ENCODE measurements around the gene KMT2C.
"Not testable (repeated sequence)": the region's sequence is repeated elsewhere in the genome, so short reads cannot be mapped to it uniquely, and the experiment has no call there.

DNA sequence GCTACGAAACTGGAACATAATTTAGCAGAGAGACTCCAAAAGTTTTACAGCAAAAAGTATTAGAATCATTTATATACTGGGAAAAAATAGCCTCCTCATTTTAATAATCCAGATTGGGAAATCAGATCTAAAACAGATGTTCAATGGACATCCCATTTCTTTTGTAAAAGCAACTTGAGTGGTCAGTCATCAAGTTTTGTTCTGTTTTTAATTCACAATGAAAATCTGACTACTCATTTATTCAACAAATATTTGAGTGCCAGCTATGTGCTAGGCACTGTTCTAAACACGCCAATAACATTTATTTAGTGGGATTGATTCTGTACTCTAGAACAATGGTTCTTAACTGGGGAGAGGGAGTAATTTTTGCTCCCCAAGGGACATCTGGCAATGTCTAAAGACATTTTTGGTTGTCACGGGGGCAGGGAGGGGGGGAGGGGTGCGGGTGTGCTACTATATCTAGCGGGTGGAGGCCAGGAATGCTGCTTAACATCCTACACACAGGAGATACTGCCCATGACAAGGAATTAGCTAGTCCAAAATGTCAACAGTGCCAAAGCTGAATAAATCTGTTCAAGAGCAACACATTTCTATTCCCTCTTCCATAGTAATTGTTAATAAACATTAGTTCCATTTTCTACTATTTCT, 54.7 kb downstream of the KMT2C start:
- TF ChIP-seq, protein P1, sequence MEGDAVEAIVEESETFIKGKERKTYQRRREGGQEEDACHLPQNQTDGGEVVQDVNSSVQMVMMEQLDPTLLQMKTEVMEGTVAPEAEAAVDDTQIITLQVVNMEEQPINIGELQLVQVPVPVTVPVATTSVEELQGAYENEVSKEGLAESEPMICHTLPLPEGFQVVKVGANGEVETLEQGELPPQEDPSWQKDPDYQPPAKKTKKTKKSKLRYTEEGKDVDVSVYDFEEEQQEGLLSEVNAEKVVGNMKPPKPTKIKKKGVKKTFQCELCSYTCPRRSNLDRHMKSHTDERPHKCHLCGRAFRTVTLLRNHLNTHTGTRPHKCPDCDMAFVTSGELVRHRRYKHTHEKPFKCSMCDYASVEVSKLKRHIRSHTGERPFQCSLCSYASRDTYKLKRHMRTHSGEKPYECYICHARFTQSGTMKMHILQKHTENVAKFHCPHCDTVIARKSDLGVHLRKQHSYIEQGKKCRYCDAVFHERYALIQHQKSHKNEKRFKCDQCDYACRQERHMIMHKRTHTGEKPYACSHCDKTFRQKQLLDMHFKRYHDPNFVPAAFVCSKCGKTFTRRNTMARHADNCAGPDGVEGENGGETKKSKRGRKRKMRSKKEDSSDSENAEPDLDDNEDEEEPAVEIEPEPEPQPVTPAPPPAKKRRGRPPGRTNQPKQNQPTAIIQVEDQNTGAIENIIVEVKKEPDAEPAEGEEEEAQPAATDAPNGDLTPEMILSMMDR (IDR thresholded peaks at IDR 0.05) = not testable (repeated sequence)
- not testable (repeated sequence) for TF ChIP-seq POLR2A (IDR thresholded peaks at IDR 0.05)
